GM19463 (cell line): ENCODE results near the gene KRTAP10-3.

Experiments used
- ATAC-seq: cut with Tn5 transposase; IDR thresholded peaks from one replicate; pipeline ENCODE4 v1.9.1; 2021; ENCODE audit warnings: mild to moderate bottlenecking, moderate library complexity; ENCODE audit not compliant: unreplicated experiment

KRTAP10-3 gene

GRCh38 chr21:44530903-44531605 is 27.5 kb downstream of the KRTAP10-3 start:
- no peak for ATAC-seq

- no peak for ATAC-seq
Measured at GRCh38 chr21:44530221-44530902, 28.2 kb downstream of the KRTAP10-3 start.

DNA sequence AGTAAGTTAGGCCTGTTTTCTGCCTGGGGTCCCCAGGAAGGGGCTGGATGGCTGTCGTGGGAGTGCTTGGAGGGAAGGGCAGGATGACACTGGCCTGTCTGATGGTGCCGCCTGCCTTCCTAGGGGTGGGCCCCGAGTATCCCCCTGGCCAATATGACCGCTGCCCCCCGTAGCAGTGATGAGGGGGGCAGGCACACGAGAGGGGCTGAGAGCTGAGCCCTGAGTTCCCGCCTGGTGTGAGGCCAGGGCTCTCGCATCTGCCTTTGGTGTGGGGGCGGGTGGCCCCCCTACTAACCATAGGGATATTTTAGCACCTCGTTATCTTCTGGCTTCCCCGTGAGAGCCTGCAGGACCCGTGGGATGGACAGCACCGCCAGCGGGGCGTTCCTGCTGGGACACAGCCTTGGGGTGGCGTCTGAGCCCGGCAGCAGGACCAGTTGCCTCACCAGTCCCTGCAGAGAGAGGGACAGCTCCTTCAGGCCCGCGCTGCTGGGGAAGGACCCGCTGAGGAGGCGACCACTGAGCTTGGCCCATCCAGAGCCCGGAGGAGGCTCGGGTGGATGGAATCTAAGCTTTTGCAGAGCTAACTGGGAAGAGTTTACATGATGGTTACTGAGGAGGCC is 29.0 kb downstream of the KRTAP10-3 start:
- ATAC-seq: no peak

DNA sequence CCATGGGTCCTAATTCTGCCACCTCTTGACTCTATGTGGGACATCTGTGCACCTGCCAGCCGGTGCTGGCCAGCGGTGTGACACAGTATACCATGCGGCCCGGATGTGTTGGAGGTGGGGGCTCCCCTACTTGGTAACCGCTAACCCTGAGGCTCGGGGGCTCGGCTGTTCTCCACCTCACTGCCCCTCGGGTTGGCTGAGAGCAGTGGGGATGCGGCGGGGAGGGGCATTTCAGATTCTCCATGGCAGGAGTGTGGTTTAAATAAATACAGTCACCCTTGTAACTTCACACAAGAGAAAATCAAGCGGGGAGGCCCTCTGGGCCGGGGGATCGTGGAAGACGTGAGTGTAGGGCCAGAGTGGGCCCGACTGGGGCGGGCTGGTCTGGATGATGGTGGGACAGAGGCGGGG is 29.6 kb downstream of the KRTAP10-3 start:
- ATAC-seq: no peak

DNA sequence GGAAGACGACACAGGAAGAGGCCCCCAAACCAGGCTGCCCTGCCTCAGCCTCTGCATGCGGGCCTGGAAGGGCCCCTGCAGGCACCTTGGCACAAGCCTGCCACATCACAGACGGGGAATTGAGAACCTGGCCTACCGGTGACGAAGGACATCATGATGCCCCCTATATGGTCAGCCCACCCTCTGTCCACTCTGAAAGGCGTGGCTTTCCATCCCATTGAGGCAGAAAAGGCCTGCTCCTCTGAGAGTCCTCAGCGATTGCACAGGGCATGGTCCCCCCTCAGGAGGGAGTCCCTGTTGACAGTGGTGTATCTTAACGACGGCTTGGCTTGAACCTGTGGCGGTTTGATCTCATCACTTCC is 30.0 kb downstream of the KRTAP10-3 start:
- ATAC-seq: no peak

GRCh38 chr21:44527983-44528633 is 30.5 kb downstream of the KRTAP10-3 start:
- ATAC-seq: no peak

GRCh38 chr21:44527156-44527982 is 31.2 kb downstream of the KRTAP10-3 start:
- ATAC-seq: no peak

- no peak for ATAC-seq
Measured at GRCh38 chr21:44526096-44526997, 32.2 kb downstream of the KRTAP10-3 start.

- ATAC-seq: no peak
Measured at GRCh38 chr21:44525391-44526095, 33.1 kb downstream of the KRTAP10-3 start.

DNA sequence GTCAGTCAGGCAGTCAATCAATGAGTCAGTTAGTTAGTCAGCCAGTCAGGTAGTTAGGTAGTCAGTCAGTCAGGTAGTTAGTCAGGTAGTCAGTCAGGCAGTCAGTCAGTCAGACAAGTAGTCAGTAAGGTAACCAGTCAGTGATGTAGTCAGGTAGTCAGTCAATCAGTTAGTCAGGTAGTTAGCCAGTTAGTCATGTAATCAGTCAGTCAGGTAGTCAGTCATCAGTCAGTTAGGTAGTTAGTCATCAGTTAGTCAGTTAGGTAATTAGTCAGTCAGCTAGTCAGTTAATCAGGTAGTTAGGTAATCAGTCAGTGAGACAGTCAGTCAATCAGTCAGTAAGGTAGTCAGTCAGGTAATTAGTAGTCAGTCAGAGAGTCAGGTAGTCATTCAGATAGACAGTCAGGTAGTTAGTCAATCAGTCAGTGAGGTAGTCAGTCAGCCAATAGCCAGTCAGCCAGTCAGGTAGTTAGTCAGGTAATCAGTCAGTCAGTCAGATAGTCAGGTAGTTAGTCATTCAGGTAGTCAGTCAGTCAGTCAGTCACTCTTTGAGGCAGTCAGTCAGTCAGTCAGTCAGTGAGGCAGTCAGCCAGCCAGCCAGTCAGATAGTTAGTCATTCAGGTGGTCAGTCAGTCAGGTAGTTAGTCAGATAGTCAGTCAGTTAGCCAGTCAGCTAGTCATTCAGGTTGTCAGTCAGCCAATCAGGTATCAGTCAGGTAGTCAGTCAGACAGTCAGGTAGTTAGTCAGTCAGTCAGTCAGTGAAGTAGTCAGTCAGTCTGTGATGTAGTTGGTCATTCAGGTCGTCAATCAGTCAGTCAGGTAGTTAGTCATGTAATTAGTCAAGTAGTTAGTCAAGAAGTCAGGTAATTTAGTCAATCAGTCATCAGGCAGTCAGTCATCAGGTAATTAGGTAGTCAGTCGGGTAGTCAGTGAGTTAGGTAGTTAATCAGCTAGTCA is 33.9 kb downstream of the KRTAP10-3 start:
- ATAC-seq: no peak

- no peak for ATAC-seq
Measured at GRCh38 chr21:44523567-44524413, 34.8 kb downstream of the KRTAP10-3 start.

GRCh38 chr21:44522753-44523204 is 35.8 kb downstream of the KRTAP10-3 start:
- no peak for ATAC-seq

- no peak for ATAC-seq
Measured at GRCh38 chr21:44521928-44522752, 36.5 kb downstream of the KRTAP10-3 start.

DNA sequence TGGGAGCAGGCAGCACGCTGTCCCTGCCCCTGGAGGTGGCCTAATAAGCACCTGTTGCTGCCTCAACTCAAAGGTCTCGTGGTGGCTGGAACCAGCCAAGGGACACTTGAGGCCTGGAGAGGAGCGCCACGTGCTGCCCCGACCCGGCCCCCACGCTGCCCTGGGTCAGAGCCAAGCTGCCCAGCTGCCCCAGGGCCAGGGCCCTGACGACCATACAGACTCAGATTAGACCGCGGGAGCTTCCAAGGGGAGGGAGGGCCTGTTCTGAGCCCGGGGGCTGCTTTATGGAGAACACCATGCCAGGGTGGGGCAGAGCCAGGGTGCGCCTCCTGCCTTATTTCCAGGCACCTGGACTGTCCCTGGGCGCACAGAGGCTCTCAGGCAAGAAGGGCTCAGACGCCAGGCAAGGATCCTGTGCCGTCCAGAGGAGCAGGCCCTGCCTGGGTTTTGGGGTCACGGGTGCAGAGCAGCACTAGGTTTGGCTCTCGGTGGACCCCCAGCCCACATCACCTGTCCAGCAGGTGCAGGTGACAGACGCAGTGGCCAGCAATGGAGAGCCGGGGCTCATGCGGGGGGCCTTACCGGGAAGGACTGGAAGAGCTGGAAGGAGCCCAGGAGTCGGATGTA is 37.2 kb downstream of the KRTAP10-3 start:
- no peak for ATAC-seq
